Activated CD8-positive, alpha-beta memory T cell treated with anti-CD3 and anti-CD28 coated beads for 36 hours (primary cell): Measurements from ENCODE around the gene TTLL11. TPM values are rescaled to one million over a fixed set of nuclear protein-coding genes. Genes with fewer than 3 reads are reported as not detected.

Experiments used
- total RNA-seq, 2 experiments: library from RNA; stranded (reverse); gene quantifications; one replicate each; pipeline ENCODE4 v1.2.3, GENCODE V29; 2021

TTLL11 gene
- total RNA-seq, 2 experiments from 2014 or later = 2.0 to 2.6 TPM

Other genes starting within 250 kb of the TTLL11 start
- gene NDUFA8, start 66.5 kb upstream of the TTLL11 start, total RNA-seq = 10 to 100 TPM; 50.7 to 56.2 TPM
- gene MORN5, start 66.6 kb upstream of the TTLL11 start, total RNA-seq = not detected
- not detected for gene LHX6, start 135.6 kb upstream of the TTLL11 start, total RNA-seq
- 10 to 100 TPM; 34.1 to 35.4 TPM for gene RBM18, start 171.5 kb upstream of the TTLL11 start, total RNA-seq
- 10 to 100 TPM; 71.7 to 73.0 TPM for gene MRRF, start 171.6 kb upstream of the TTLL11 start, total RNA-seq